Panc1 (cell line): ENCODE measurements around the gene THBS4. TPM values are rescaled to one million over a fixed set of nuclear protein-coding genes. Genes with fewer than 3 reads are reported as not detected.

Experiments
- ATAC-seq: fragments of 200-7000 bp; cut with Tn5 transposase; 2 replicates; pipeline ENCODE4 v1.9.1; 2020; ENCODE audit warnings: mild to moderate bottlenecking, moderate library complexity
- BruUV-seq: library from RNA; stranded (reverse); fragments of 400-500 nt; replicated peaks from 2 replicates; lab custom pipeline; 2021; lab: Mats Ljungman, UMichigan
- CTCF ChIA-PET: fragments of 300-600 bp; sonication (Branson Sonifier 250); formaldehyde crosslinking; loops from one replicate; lab custom pipeline; 2022; ENCODE audit warnings: antibody characterized with exemption; lab: Charles Lee
- POLR2A ChIA-PET: fragments of 300-600 bp; sonication (Branson Sonifier 250); formaldehyde crosslinking; loops from one replicate; lab custom pipeline; 2022; ENCODE audit warnings: antibody characterized with exemption; lab: Charles Lee
- DNase-seq: peaks from one replicate; pipeline ENCODE4 v3.0.0-alpha.2; 2010; ENCODE audit warnings: low read depth, low spot score
- H3K27ac ChIP-seq: 2 replicates; pipeline ENCODE4 v1.5.1; 2011; ENCODE audit warnings: mild to moderate bottlenecking, low read length, inconsistent platforms
- H3K27me3 ChIP-seq: fragments of 200-500 bp; sonication (Bioruptor generic); 2 replicates; pipeline ENCODE4 v1.6.0; 2014; ENCODE audit warnings: low read length, inconsistent platforms; ENCODE audit not compliant: control insufficient read depth, insufficient read depth
- H3K36me3 ChIP-seq: fragments of 200-500 bp; sonication (Bioruptor generic); 2 replicates; pipeline ENCODE4 v1.5.1; 2014; ENCODE audit warnings: inconsistent platforms, mild to moderate bottlenecking, low read length, moderate library complexity; ENCODE audit not compliant: control insufficient read depth, insufficient read depth
- H3K4me1 ChIP-seq: 2 replicates; pipeline ENCODE4 v1.5.1; 2011; ENCODE audit warnings: inconsistent platforms, mild to moderate bottlenecking, low read length, moderate library complexity; ENCODE audit not compliant: control insufficient read depth, insufficient read depth
- H3K4me3 ChIP-seq, 2 experiments: 2 replicates each; pipeline ENCODE4 v1.5.1; 2011 to 2012; ENCODE audit warnings: low read depth in 2 of 2, low read length in 2 of 2, mild to moderate bottlenecking in 2 of 2, inconsistent platforms in 1 of 2, moderate library complexity in 1 of 2
- H3K9me3 ChIP-seq: fragments of 200-500 bp; sonication (Bioruptor generic); 2 replicates; pipeline ENCODE4 v1.5.1; 2014; ENCODE audit warnings: low read depth, mild to moderate bottlenecking, inconsistent platforms, low read length, moderate library complexity; ENCODE audit not compliant: control insufficient read depth, insufficient read depth
- POLR2AphosphoS5 ChIP-seq: IDR thresholded peaks from 2 replicates; pipeline ENCODE4 v1.6.1; 2012; ENCODE audit warnings: mild to moderate bottlenecking, low read depth, low read length, moderate library complexity
- SIN3A ChIP-seq: IDR thresholded peaks from 2 replicates; pipeline ENCODE4 v1.6.1; 2012; ENCODE audit warnings: low read depth, mild to moderate bottlenecking, low read length, moderate library complexity, borderline replicate concordance; ENCODE audit not compliant: insufficient read depth
- TCF7L2 ChIP-seq: IDR thresholded peaks from 2 replicates; pipeline ENCODE4 v1.6.1; 2011; ENCODE audit warnings: mild to moderate bottlenecking, low read depth, low read length, inconsistent platforms
- in situ Hi-C: cut with HindIII; loops from 2 replicates; pipeline ENCODE4 v1.10.0; 2016; ENCODE audit warnings: low sequenced_read_pairs, low pct_unique_long_range_greater_than_20kb
- intact Hi-C: fragments of 100-400 bp; cut with micrococcal nuclease; formaldehyde crosslinking; loops from one replicate; pipeline ENCODE4 v1.10.0; 2022; ENCODE audit not compliant: unreplicated experiment
- total RNA-seq: library from RNA; stranded (reverse); gene quantifications from one replicate; pipeline ENCODE4 v1.2.1, GENCODE V29; 2021; ENCODE audit not compliant: unreplicated experiment
- TF ChIP-seq, protein P1 (sequence below): fragments of 450-650 bp; IDR thresholded peaks from 2 replicates; pipeline ENCODE4 v1.5.1; 2017; ENCODE audit warnings: mild to moderate bottlenecking
- TF ChIP-seq, protein P2 (sequence below), 2 experiments: IDR thresholded peaks; 2 replicates each; pipeline ENCODE4 v1.6.1; 2011 to 2012; ENCODE audit warnings: low read depth in 2 of 2, control low read depth in 1 of 2, low read length in 1 of 2, mild to moderate bottlenecking in 1 of 2, moderate library complexity in 1 of 2; ENCODE audit not compliant: insufficient read depth in 1 of 2

THBS4 gene
- total RNA-seq, 1 experiment from 2014 or later, result 0.31 TPM

GRCh38 chr5:80127116-80127552 lies 92.0 kb downstream of the THBS4 start:
- in situ Hi-C loops, result no loop called here
- no peak for DNase-seq
- CTCF ChIA-PET, result interaction anchor here (0.6 kb wide), 1 partner anchor 293 kb away, joined by 3 read pairs; no protein-coding TSS in a partner anchor

GRCh38 chr5:80128141-80128540 lies 93.0 kb downstream of the THBS4 start:
- Histone ChIP-seq H3K4me1 (no peaks in the 10 kb centered on the region), H3K27ac (no peak overlapping the region), H3K9me3 (no peaks in the 10 kb centered on the region), H3K27me3 (no peaks in the 10 kb centered on the region), H3K36me3 (no peaks in the 10 kb centered on the region), H3K4me3 (no peak overlapping the region)
- POLR2A ChIA-PET, result no interaction called here
- intact Hi-C loops, result no loop called here
- in situ Hi-C loops, result no loop called here
- ATAC-seq (no peak), DNase-seq (no peak)
- CTCF ChIA-PET, result no interaction called here
- no TSS peak for BruUV-seq
- peak; percentile 25; the same call in 1 of the 2 replicates for TF ChIP-seq TCF7L2
- TF ChIP-seq, protein P1, sequence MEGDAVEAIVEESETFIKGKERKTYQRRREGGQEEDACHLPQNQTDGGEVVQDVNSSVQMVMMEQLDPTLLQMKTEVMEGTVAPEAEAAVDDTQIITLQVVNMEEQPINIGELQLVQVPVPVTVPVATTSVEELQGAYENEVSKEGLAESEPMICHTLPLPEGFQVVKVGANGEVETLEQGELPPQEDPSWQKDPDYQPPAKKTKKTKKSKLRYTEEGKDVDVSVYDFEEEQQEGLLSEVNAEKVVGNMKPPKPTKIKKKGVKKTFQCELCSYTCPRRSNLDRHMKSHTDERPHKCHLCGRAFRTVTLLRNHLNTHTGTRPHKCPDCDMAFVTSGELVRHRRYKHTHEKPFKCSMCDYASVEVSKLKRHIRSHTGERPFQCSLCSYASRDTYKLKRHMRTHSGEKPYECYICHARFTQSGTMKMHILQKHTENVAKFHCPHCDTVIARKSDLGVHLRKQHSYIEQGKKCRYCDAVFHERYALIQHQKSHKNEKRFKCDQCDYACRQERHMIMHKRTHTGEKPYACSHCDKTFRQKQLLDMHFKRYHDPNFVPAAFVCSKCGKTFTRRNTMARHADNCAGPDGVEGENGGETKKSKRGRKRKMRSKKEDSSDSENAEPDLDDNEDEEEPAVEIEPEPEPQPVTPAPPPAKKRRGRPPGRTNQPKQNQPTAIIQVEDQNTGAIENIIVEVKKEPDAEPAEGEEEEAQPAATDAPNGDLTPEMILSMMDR, result no peak
- no peak for TF ChIP-seq POLR2AphosphoS5

More at GRCh38 chr5:80127116-80127552, 92.0 kb downstream of the THBS4 start:
- no peak for TF ChIP-seq POLR2AphosphoS5
- TF ChIP-seq, protein P1, result no peak
- TF ChIP-seq TCF7L2, result no peak
- no peak for TF ChIP-seq SIN3A
- TF ChIP-seq, protein P2, sequence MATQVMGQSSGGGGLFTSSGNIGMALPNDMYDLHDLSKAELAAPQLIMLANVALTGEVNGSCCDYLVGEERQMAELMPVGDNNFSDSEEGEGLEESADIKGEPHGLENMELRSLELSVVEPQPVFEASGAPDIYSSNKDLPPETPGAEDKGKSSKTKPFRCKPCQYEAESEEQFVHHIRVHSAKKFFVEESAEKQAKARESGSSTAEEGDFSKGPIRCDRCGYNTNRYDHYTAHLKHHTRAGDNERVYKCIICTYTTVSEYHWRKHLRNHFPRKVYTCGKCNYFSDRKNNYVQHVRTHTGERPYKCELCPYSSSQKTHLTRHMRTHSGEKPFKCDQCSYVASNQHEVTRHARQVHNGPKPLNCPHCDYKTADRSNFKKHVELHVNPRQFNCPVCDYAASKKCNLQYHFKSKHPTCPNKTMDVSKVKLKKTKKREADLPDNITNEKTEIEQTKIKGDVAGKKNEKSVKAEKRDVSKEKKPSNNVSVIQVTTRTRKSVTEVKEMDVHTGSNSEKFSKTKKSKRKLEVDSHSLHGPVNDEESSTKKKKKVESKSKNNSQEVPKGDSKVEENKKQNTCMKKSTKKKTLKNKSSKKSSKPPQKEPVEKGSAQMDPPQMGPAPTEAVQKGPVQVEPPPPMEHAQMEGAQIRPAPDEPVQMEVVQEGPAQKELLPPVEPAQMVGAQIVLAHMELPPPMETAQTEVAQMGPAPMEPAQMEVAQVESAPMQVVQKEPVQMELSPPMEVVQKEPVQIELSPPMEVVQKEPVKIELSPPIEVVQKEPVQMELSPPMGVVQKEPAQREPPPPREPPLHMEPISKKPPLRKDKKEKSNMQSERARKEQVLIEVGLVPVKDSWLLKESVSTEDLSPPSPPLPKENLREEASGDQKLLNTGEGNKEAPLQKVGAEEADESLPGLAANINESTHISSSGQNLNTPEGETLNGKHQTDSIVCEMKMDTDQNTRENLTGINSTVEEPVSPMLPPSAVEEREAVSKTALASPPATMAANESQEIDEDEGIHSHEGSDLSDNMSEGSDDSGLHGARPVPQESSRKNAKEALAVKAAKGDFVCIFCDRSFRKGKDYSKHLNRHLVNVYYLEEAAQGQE (IDR thresholded peaks at IDR 0.05; ENCODE audit: insufficient read depth in 1 of 2, low read depth in 2 of 2, low read length in 1 of 2), result no peak
- POLR2A ChIA-PET, result no interaction called here
- no peaks in the 10 kb centered on the region for H3K4me1 ChIP-seq
- no peaks in the 10 kb centered on the region for H3K9me3 ChIP-seq
- H3K4me3 ChIP-seq, result no peak overlapping the region
- BruUV-seq, result no TSS peak
- no peaks in the 10 kb centered on the region for H3K36me3 ChIP-seq
- no peaks in the 10 kb centered on the region for H3K27me3 ChIP-seq
- intact Hi-C loops, result no loop called here
- no peak for ATAC-seq
- H3K27ac ChIP-seq, result no peak overlapping the region
